HepG2 (cell line): ENCODE results near the gene UNG. TPM values are rescaled to one million over a fixed set of nuclear protein-coding genes. Genes with fewer than 3 reads are reported as not detected.

Source experiments
- FOXJ3 ChIP-seq: sonication (generic); formaldehyde crosslinking; IDR thresholded peaks from 2 replicates; pipeline ENCODE4 v1.4.0; 2020; ENCODE audit warnings: missing genetic modification reagents, mild to moderate bottlenecking, borderline replicate concordance
- IKZF1 ChIP-seq: fragments of 450-650 bp; IDR thresholded peaks from 2 replicates; pipeline ENCODE4 v1.7.1; 2016
- KDM4B ChIP-seq: sonication (generic); formaldehyde crosslinking; IDR thresholded peaks from 2 replicates; pipeline ENCODE4 v1.4.0; 2020; ENCODE audit warnings: missing genetic modification reagents
- MBNL3 ChIP-seq: fragments of 250-450 bp; sonication (Bioruptor Pico); conservative IDR thresholded peaks from 2 replicates; pipeline ENCODE4 v1.8.0; 2022; ENCODE audit warnings: mild to moderate bottlenecking, inconsistent platforms
- MIER2 ChIP-seq: IDR thresholded peaks from 2 replicates; pipeline ENCODE4 v1.6.1; 2016; ENCODE audit warnings: missing biosample characterization, missing genetic modification reagents
- PCBP2 ChIP-seq: fragments of 200-400 bp; formaldehyde crosslinking; optimal IDR thresholded peaks from 2 replicates; pipeline ENCODE3; 2018; ENCODE audit warnings: low read length, low read depth; ENCODE audit not compliant: poor library complexity, severe bottlenecking
- PTBP1 ChIP-seq: fragments of 200-400 bp; formaldehyde crosslinking; IDR thresholded peaks from 2 replicates; pipeline ENCODE4 v1.6.1; 2018; ENCODE audit warnings: low read length, low read depth; ENCODE audit not compliant: poor library complexity, severe bottlenecking
- RCOR2 ChIP-seq: IDR thresholded peaks from 2 replicates; pipeline ENCODE4 v1.6.1; 2016; ENCODE audit warnings: missing biosample characterization, missing genetic modification reagents
- RFX5 ChIP-seq: IDR thresholded peaks from 2 replicates; pipeline ENCODE4 v1.6.1; 2011; ENCODE audit warnings: low read depth, low read length, improper control_type of control experiment
- RXRB ChIP-seq: IDR thresholded peaks from 2 replicates; pipeline ENCODE4 v1.6.1; 2016; ENCODE audit warnings: borderline replicate concordance, missing genetic modification reagents, missing compliant biosample characterization
- ZFP41 ChIP-seq: sonication (generic); formaldehyde crosslinking; IDR thresholded peaks from 2 replicates; pipeline ENCODE4 v1.4.0; 2020; ENCODE audit warnings: mild to moderate bottlenecking, missing genetic modification reagents, borderline replicate concordance
- ZNF292 ChIP-seq: sonication (generic); formaldehyde crosslinking; IDR thresholded peaks from 2 replicates; pipeline ENCODE4 v1.8.1; 2022; ENCODE audit warnings: mild to moderate bottlenecking, low read depth, missing genetic modification reagents, borderline replicate concordance
- ZNF616 ChIP-seq: sonication (generic); formaldehyde crosslinking; IDR thresholded peaks from 2 replicates; pipeline ENCODE4 v1.5.0; 2020; ENCODE audit warnings: low read depth, mild to moderate bottlenecking, missing genetic modification reagents
- polyA plus RNA-seq, 8 experiments: library from polyadenylated mRNA; depleted of rRNA in 3 of 8; stranded (reverse) in 7 of 8; unstranded in 1 of 8; fragments of >200 nt; fragmentation: Illumina TruSeq in 4 of 8; extraction: Trizol in 4 of 8; gene quantifications; 2 replicates each; pipeline versions ENCODE4 v1.2.1 to v1.2.3, GENCODE V29; 2011 to 2016; ENCODE audit warnings: low read depth in 4 of 8, missing spikeins in 1 of 8, mixed read lengths in 1 of 8; ENCODE audit not compliant: insufficient read depth in 1 of 8
- total RNA-seq, 5 experiments: library from RNA; depleted of rRNA; stranded (reverse); fragments of >200 nt; fragmentation: Illumina TruSeq; extraction: Trizol; gene quantifications; 2 replicates each; pipeline ENCODE4 v1.2.3, GENCODE V29; 2016; ENCODE audit warnings: low read depth in 1 of 5
- TF ChIP-seq, protein P1 (sequence below): sonication (generic); formaldehyde crosslinking; IDR thresholded peaks from 2 replicates; pipeline ENCODE4 v1.4.0; 2020; ENCODE audit warnings: low read depth, missing genetic modification reagents
- TF ChIP-seq, protein P2 (sequence below): sonication (generic); formaldehyde crosslinking; IDR thresholded peaks from 2 replicates; pipeline ENCODE4 v1.4.0; 2020; ENCODE audit warnings: mild to moderate bottlenecking, missing genetic modification reagents
- TF ChIP-seq, protein P3 (sequence below): sonication (generic); formaldehyde crosslinking; IDR thresholded peaks from 2 replicates; pipeline ENCODE4 v1.4.0; 2020; ENCODE audit warnings: missing genetic modification reagents, borderline replicate concordance
- TF ChIP-seq, protein P4 (sequence below): sonication (generic); formaldehyde crosslinking; IDR thresholded peaks from 2 replicates; pipeline ENCODE4 v1.5.0; 2020; ENCODE audit warnings: mild to moderate bottlenecking, missing genetic modification reagents, borderline replicate concordance
- TF ChIP-seq, protein P5 (sequence below), 2 experiments: fragments of 450-650 bp in 1 of 2; sonication (generic) in 1 of 2; formaldehyde crosslinking; IDR thresholded peaks; 2 replicates each; pipeline versions ENCODE4 v1.5.0 to v1.8.0; 2020 to 2022; ENCODE audit warnings: mild to moderate bottlenecking in 1 of 2, missing genetic modification reagents in 1 of 2

Gene UNG
- total and polyA plus RNA-seq, 2 of the 13 experiments (the other 11 are each of a cell fraction or from before 2014, with no cell fraction given), result 23.3 to 114 TPM

DNA sequence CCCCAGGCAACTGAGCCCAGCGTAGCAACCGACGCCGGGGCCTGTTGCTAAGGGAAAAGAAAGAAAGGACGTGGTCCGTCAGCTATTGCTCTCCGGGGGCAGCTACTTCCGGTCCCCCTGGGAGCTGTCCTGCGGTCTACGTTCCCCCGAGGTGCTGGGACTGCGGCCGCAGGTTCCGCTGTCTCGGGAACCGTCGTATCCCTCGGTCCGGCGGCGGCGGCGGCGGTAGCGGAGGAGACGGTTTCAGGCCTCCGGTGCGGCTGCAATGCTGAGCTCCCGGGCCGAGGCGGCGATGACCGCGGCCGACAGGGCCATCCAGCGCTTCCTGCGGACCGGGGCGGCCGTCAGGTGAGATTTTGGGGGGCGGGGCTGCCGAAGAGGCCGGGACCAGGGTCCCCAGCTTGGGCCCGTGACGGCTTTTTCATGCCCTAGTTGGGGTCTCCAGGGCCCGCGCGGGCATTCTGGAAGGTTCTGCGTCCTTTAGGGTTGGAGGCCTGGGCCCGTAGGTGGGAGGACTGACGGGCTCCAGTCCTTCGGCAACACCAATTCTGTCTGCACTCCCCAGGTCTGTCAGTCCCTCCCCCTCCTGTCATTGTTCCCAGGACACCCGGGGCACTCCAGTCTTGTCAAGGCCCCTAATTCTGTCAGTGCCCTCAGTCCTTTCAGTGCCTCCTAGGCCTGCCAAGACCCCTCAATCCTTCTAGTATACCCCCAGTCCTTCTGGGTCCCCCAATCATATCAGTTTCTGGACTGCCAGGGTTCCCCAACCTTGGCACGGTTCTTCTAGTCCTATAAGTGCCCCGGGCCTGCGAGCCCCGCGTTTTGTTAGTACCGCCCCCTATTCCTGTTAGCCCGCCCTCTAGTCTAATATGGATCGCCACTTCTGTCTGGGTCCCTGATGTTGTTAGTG is 44.7 kb upstream of the UNG start, which contains the start of gene USP30 (continued):
- peak; percentile 68; the same call in 1 of the 2 replicates for TF ChIP-seq ZNF616 (CRISPR knock-in tag)
- TF ChIP-seq, protein P1, sequence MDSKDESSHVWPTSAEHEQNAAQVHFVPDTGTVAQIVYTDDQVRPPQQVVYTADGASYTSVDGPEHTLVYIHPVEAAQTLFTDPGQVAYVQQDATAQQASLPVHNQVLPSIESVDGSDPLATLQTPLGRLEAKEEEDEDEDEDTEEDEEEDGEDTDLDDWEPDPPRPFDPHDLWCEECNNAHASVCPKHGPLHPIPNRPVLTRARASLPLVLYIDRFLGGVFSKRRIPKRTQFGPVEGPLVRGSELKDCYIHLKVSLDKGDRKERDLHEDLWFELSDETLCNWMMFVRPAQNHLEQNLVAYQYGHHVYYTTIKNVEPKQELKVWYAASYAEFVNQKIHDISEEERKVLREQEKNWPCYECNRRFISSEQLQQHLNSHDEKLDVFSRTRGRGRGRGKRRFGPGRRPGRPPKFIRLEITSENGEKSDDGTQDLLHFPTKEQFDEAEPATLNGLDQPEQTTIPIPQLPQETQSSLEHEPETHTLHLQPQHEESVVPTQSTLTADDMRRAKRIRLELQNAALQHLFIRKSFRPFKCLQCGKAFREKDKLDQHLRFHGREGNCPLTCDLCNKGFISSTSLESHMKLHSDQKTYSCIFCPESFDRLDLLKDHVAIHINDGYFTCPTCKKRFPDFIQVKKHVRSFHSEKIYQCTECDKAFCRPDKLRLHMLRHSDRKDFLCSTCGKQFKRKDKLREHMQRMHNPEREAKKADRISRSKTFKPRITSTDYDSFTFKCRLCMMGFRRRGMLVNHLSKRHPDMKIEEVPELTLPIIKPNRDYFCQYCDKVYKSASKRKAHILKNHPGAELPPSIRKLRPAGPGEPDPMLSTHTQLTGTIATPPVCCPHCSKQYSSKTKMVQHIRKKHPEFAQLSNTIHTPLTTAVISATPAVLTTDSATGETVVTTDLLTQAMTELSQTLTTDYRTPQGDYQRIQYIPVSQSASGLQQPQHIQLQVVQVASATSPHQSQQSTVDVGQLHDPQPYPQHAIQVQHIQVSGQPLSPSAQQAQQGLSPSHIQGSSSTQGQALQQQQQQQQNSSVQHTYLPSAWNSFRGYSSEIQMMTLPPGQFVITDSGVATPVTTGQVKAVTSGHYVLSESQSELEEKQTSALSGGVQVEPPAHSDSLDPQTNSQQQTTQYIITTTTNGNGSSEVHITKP, result 0 out of 2 replicates have a peak, but pooled peaks have one; percentile 41
- TF ChIP-seq, protein P2, sequence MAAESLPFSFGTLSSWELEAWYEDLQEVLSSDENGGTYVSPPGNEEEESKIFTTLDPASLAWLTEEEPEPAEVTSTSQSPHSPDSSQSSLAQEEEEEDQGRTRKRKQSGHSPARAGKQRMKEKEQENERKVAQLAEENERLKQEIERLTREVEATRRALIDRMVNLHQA, result no peak
- no peak for TF ChIP-seq ZNF292
- TF ChIP-seq, protein P3, sequence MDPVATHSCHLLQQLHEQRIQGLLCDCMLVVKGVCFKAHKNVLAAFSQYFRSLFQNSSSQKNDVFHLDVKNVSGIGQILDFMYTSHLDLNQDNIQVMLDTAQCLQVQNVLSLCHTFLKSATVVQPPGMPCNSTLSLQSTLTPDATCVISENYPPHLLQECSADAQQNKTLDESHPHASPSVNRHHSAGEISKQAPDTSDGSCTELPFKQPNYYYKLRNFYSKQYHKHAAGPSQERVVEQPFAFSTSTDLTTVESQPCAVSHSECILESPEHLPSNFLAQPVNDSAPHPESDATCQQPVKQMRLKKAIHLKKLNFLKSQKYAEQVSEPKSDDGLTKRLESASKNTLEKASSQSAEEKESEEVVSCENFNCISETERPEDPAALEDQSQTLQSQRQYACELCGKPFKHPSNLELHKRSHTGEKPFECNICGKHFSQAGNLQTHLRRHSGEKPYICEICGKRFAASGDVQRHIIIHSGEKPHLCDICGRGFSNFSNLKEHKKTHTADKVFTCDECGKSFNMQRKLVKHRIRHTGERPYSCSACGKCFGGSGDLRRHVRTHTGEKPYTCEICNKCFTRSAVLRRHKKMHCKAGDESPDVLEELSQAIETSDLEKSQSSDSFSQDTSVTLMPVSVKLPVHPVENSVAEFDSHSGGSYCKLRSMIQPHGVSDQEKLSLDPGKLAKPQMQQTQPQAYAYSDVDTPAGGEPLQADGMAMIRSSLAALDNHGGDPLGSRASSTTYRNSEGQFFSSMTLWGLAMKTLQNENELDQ (CRISPR knock-in tag), result no peak
- TF ChIP-seq RFX5, result peak; percentile 68
- TF ChIP-seq KDM4B (CRISPR knock-in tag), result peak; percentile 88
- TF ChIP-seq MBNL3 (CRISPR knock-in tag), result no peak
- TF ChIP-seq ZFP41 (CRISPR knock-in tag), result no peak
- no peak for TF ChIP-seq PTBP1
- TF ChIP-seq IKZF1, result no peak
- TF ChIP-seq, protein P4, sequence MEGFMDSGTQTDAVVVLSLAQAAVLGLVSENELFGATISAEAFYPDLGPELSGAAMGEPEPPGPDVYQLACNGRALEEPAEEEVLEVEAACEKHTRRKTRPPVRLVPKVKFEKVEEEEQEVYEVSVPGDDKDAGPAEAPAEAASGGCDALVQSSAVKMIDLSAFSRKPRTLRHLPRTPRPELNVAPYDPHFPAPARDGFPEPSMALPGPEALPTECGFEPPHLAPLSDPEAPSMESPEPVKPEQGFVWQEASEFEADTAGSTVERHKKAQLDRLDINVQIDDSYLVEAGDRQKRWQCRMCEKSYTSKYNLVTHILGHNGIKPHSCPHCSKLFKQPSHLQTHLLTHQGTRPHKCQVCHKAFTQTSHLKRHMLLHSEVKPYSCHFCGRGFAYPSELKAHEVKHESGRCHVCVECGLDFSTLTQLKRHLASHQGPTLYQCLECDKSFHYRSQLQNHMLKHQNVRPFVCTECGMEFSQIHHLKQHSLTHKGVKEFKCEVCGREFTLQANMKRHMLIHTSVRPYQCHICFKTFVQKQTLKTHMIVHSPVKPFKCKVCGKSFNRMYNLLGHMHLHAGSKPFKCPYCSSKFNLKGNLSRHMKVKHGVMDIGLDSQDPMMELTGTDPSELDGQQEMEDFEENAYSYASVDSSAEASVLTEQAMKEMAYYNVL (CRISPR knock-in tag), result peak; percentile 87
- TF ChIP-seq RCOR2, result 0 out of 2 replicates have a peak, but pooled peaks have one; percentile 28
- TF ChIP-seq RXRB (CRISPR knock-in tag), result peak; percentile 75
- TF ChIP-seq MIER2 (CRISPR knock-in tag), result peak; percentile 87
- TF ChIP-seq PCBP2, result no peak
- peak; percentile 61; the same call in 1 of the 2 replicates for TF ChIP-seq FOXJ3 (CRISPR knock-in tag)
- TF ChIP-seq, protein P5, sequence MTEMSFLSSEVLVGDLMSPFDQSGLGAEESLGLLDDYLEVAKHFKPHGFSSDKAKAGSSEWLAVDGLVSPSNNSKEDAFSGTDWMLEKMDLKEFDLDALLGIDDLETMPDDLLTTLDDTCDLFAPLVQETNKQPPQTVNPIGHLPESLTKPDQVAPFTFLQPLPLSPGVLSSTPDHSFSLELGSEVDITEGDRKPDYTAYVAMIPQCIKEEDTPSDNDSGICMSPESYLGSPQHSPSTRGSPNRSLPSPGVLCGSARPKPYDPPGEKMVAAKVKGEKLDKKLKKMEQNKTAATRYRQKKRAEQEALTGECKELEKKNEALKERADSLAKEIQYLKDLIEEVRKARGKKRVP (CRISPR knock-in tag; IDR thresholded peaks at IDR 0.05), result peak in 1 of 2 experiments; percentile 57; a peak in 2 of 4 replicates
